Measurements from ENCODE around the gene ZNF831.

GRCh38 chr20:59122566-59122919 is 41.1 kb upstream of the ZNF831 start:
- TF ChIP-seq, protein P1, sequence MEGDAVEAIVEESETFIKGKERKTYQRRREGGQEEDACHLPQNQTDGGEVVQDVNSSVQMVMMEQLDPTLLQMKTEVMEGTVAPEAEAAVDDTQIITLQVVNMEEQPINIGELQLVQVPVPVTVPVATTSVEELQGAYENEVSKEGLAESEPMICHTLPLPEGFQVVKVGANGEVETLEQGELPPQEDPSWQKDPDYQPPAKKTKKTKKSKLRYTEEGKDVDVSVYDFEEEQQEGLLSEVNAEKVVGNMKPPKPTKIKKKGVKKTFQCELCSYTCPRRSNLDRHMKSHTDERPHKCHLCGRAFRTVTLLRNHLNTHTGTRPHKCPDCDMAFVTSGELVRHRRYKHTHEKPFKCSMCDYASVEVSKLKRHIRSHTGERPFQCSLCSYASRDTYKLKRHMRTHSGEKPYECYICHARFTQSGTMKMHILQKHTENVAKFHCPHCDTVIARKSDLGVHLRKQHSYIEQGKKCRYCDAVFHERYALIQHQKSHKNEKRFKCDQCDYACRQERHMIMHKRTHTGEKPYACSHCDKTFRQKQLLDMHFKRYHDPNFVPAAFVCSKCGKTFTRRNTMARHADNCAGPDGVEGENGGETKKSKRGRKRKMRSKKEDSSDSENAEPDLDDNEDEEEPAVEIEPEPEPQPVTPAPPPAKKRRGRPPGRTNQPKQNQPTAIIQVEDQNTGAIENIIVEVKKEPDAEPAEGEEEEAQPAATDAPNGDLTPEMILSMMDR (IDR thresholded peaks at IDR 0.05) = no peak
- no peak for TF ChIP-seq POLR2A (IDR thresholded peaks at IDR 0.05)

Measured in tibial nerve (tissue), 3 donors.